NCI-H1694 treated with DMSO at 0.1 percent for 48 hours (cell line): ENCODE data around the gene ST6GALNAC5.
"Not testable (repeated sequence)": the region's sequence is repeated elsewhere in the genome, so short reads cannot be mapped to it uniquely, and the experiment has no call there.

Source experiments
- DNase-seq: peaks from one replicate; lab custom pipeline; 2025; lab: John Stamatoyannopoulos, UW

Gene ST6GALNAC5

DNA sequence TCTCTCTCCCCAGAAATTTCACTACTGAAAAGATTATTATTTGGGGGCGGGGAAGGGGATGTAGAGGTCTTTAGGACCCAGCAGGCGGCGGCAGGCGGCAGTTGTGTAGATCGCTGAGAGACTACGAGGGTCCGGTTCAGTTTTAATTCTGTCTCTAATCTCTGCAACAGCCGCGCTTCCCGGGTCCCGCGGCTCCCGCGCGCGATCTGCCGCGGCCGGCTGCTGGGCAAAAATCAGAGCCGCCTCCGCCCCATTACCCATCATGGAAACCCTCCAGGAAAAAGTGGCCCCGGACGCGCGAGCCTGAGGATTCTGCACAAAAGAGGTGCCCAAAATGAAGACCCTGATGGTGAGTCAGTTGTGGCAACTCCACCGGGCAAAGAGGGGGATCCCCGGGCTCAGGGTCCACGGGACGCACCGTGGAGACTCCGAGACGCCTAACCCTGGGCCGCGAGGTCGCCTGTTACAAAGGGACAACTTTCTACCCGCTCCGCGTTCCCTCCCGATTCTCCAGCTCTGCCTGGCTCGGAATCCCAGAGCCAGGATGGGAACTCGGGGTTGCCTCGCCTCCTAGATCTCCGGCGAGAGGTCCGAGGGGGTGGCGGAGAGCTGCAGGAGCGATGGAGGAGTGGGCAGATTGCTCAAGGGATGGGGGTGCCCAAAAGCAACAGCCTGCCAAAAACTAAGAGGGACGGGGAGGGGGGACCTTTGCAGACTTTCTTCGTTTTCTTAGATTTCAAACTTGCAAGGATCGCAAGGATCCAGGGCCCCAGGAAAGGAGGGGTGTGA lies at the start of gene ST6GALNAC5:
Gene ST6GALNAC5, plus strand, starts transcription at position 139 of the 789 bp plus-strand sequence.
- peak; percentile 77 for DNase-seq

DNA sequence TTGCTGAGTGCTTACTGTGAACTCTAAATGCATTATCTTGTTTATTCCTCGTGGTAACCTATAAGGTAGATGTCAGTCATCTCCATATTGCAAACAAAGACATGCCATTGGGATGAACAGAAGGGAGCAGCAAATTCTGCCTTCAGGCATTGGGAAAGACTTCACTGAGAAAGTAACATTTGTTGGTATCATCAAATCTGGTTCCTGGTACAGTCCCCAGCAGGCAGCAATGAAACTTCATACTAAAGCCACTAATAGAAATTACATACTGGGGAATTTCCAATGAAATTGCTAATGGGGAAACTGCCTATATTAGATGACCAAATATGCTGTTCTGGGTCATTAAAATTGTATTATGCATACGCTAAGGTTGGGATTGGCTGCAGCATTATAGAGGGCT lies 47.3 kb upstream of the ST6GALNAC5 start:
- no peak for DNase-seq

DNA sequence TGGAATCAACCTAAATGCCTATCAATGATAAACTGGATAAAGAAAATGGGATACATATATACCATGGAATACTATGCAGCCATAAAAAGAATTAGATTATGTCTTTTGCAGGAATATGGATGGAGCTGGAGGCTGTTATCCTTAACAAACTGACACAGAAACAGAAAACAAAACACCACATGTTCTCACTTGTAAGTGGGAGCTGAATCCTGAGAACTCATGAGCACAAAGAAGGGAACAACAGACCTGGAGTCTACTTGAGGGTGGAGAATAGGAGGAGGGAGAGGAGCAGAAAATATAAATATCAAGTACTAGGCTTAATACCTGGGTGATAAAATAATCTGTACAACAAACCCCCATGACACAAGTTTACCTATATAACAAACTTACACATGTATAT lies 44.3 kb upstream of the ST6GALNAC5 start:
- DNase-seq: not testable (repeated sequence)

DNA sequence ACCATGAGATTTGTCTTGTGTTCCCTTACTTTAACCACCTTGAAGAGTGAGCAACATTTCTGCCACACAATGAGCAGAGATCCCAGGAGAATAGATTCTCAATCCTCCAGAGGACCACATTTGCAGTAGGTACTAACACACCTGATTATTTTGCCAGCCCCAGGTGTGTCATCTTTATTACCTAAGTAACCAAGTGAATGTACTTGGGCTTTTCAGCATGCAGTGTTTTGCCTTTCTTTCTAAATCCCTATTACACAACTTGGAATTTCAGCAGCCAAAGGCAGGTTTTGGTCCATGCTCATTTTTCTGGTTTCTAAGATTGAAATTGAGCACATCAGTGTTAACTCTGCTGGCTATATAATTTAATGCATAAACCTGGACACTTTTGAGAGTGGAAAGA lies 43.2 kb upstream of the ST6GALNAC5 start:
- DNase-seq: no peak

DNA sequence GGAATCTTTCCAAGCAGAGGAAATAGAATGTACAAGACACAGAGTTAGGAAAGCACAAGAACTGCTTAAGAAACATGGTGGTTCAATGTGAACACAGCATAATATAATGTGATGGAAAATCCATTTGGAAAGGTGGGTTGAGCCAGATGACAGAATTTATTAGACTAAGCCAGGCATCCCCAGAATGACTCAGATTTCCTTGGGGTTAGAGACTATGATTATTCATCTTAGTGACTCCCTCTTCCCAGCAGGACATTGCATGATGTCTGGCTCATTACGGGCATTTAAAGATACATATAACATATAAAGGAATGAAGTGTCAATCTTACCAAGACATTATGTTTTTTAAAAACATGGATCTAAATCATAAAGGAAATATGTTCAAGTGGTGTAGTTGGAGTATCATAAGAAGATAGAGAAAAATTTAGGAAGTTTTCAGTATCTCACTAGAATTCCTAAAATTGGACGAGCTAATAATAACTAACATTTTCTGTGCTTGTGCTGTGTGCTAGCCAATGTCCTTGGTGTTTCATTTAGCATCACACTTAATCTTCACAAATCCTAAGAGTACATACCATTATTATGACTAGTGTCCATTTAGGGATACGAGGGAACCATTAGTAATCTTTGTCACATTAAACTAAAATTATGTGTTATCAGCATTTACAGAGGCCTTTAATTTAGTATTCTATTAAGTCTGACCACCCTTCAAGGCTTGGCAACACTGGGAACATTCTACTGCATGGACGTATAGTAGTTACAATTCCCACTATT lies 41.0 kb upstream of the ST6GALNAC5 start:
- no peak for DNase-seq

DNA sequence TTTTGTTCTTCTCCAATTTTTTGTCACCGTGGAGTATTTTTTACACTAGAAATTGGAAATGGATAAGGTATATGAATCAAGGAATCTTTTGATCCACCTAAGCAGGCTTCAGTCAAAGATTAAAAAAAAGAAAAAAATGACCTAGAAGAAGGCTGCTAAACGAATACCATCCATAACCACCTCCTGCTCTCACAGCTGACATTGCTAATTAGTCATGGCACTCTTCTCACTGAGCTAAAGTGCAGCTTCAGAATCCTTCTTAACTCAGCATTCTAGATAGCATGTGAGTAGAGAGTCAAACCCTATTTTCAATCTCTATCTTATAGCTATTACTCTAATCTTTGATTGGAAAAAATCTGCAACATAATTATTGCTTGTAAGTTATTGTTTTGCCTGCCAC lies 40.2 kb upstream of the ST6GALNAC5 start:
- DNase-seq: no peak

DNA sequence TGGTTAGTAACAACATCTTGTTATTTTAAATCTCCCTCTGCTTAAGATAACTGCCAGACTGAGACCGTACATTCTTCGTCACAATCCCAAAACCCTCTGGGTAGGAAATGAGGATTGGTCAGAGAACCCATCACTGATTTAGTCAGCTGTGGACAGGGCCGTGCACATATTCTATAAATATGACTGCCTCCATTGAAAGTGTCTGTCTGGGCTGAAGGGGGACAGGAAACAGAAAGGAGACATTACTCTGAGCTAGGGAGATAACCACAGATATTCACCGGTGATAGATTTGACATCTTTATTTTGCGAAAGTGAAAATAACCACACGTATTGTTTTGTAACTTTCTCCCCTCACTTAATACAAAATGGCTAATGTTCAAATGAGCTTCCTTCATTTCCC lies 36.9 kb upstream of the ST6GALNAC5 start:
- no peak for DNase-seq

DNA sequence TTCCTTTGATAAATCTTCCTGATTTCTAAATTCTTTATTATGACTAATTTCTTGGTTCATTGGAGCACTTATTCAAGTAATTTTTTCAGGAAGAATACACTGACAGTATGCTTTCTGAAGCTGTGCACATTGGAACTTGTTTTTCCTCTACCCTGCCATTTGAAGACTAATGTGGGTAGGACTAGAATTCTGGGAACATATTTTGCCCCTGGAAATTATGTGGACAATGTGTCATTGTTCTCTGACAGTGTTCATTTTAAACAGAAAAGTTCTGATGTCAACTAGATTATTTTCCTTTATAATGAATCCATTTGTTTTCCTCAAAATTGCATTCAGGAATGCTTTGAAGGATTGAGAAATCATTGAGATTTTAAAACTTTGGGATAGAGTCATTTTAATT lies 34.8 kb upstream of the ST6GALNAC5 start:
- DNase-seq: no peak

DNA sequence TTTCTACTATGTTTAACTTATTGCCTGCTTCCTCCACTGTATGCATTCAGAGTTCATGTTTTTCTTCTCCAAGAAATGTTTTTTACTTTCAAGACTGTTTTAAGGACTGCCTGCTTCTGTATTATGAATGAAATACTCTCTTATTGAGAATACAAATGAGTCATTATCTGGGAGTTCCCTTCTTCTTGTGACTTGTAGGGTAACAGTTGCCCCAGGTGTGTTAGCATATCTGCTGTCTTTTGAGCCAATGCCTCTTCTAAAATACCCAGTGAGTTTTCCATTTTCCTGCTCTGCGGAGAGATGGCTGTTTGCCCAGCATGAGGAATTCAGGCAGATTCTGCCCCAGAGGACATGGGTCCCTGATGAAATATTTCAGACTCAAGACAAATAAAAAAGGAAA lies 34.1 kb upstream of the ST6GALNAC5 start:
- DNase-seq: no peak

DNA sequence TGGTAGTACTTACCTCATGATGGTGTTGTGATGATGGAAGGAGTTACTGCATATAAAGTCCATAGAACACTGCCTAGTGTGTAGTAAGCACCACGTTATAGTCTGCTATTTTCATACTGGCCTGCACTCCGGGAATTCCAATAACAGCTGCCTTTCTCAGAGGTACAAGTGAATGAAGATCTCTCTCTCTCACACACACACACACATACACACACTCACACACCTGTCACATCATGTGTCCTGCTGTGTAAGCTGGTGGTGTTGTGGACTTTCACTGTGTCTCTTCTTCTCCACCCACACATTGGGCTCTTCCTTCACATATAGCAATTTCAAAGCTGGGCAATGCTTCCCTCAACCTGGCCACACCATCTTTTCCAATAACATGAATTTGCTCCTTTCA lies 33.4 kb upstream of the ST6GALNAC5 start:
- no peak for DNase-seq

DNA sequence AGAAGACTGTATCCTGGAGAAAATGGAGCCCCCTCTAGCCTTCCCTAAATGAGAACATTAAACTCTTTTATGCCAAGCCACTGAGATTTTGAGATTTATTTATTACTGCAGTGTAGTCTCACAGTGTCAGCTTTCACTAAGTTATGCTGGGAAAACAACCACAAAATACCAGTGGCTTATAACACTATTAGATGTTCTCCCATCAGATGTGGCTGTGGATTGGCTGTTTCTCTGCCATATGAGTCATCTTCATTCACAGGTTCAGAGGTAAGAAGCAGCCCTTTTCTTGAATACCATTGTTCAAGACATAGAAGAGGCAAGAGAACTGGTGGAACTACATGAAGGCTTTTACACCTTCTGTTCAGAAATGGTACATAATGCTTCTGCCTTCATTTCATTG lies 32.1 kb upstream of the ST6GALNAC5 start:
- DNase-seq: no peak

DNA sequence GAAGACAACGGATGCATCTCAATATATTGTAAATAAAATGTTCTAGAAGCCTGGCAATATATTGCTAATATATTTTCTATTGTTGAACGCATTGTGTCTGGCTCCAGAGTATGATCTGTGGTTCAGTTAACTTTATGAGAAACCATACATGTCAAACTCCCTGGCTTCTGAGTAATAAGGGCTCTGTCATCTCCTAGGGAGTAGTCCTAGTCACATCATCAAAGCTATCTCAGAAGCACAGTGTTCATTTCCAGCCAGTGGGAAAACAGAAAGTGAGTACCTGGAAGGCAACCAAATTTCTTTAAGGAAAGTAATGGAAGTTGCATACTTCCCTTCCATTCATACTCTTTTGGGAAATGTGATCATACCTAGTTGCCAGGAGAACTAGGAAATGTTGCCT lies 27.0 kb upstream of the ST6GALNAC5 start:
- no peak for DNase-seq

DNA sequence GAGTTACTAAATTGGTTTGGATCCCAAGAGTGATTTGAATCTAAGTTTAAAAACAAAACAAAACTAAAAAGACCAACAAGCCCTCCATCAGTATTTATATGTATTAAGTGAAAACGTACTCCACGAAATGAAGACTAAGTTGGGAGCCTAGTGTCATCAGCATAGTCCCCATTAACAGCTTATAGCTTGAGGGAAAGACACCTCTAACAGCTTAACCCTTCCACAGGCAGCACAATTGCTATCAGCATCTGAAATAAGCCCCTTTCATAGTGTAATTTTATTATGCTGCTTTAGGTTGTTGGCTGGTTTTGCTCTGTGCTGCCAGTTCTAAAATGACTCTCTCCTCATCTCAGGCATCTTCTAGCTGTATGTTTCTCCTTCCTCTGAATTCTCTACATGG lies 25.8 kb upstream of the ST6GALNAC5 start:
- DNase-seq: no peak

DNA sequence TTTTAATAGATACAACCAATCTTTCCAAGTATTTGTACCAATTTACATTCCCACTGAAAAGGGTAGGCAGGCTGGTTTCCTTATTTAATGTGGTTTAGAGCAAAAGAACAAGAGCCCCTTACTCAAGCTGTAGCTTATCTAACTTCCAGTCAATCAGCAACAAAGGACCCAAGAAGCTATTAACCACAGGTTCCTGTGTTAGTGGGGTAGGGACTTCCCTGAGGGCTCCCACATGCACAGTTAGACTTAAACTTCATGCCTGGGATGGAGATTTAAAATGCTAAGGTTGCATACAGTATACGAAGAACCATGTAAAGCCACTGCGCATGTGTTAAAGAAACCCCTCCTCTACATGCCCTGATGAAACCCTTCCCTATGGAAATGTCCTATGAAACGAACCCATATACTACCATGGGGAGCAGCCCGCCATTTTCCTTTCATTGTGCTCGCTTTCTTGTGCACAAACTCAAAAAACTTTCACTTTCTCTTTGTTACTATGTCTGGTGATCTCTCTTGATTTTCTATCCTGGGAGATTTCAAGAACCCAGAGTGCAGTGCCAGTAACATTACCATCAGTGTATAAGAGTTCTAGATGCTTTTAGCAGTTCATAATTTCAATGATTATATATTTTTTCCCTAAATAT lies 23.3 kb upstream of the ST6GALNAC5 start:
- DNase-seq: no peak

DNA sequence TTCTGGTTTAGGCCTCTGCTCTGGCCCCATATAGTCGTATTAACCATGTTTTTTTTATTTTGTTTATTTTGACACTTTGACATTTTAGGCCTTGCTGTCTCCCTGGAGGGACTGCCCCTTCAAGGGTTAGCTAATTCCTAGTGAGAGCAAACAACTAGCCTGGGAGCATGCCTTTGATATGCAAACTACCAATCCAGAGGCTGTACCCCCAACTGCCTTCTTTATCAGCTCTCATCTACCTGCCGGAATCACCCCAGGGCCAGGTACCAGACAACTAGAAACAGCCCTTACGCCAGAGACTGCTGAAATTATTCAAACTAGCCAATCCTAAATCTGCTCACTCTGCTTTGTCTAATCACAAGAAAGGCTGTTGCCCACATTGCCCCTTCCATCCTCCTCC lies 13.0 kb upstream of the ST6GALNAC5 start:
- DNase-seq: no peak

DNA sequence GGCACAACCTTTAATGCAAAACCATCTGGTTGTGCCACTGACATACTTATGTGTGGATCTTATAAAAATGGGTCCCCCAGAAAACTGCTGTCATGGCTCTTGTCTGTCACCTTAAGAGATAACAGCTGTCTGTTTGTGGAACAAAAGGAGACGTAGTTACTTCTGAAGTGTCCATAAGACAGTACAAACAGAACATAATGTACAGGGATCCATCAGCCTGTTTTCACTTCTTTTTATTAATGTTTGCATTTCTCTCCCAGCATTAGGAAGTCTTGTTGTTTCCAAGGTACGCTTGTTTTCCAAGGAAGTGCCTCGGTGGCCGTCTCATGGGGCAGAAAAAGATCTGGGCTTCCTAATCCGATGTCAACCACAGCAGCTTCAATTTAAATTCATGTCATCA lies 11.2 kb upstream of the ST6GALNAC5 start:
- no peak for DNase-seq

DNA sequence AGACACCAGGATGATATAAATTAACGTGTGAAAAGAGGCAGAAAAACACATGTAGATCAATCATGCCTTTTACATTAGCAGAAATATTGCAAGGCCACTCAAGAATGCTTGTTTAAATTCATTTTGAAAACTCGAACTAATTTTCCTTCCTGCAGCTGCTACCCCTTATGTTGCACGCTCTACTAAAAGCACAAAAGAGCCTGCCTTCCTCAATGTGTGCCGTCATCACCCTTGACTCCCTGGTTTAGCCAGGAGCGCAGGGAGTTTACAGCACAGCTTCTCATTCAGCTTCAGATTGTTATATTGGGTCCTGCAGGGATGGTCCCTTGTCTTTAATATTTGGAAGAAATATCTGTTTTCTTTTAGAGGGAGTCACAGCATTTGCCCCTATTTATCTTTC lies 10.1 kb upstream of the ST6GALNAC5 start:
- DNase-seq: peak; percentile 37

DNA sequence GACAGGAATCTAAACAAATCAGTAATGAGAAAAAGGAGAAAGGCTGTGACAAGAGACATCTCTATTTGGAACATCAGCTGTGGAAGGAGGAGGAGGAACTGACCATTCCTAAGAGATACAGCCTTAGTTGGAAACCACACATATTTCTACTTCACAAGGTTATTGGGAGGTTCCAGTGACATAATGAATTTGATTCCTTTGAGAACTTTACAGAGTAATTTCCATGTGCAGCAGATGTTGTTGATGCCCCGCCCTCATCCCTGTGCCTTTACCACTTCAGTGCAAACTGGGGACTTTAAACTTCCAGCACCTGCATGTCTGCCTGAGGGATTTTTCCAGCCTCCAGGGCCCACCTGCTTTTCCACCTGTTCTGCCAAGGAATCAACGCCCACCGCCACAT lies 9.3 kb upstream of the ST6GALNAC5 start:
- DNase-seq: peak; percentile 41

DNA sequence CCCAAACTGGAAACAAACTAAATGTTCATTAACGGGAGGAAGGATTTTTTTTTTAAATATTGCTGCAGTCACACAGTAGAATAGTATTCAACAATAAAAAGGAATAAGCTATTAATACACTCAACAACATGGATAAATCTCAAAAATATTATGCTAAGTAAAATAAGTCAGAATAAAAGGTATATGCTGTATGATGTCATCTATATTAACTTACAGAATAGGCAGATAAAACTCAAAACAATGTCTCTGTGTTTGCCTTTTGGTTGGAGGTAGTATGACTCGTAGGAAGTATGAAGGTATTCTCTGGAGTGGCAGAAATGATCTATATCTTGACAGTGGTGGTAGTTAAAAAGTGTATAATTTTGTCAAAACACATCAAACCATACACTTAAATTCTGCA lies 6.1 kb upstream of the ST6GALNAC5 start:
- no peak for DNase-seq

DNA sequence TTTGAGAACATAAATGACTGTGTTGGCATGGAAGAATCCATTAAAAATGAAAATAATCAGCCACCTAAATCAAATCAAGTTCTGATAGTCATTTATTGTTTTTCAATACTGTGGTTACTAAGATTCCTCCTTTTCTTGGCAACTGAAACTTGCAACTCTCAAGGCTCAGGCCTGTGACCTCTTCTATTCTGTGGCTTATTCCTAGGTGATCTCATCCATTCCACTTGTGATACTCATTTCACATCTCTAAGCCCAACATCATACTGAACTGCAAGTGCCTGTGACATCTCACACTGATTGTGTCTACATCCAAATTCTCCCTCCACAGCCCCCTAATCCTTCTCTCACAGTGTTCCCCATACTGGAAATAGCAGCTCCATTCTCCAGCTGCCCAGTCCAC lies 4.8 kb upstream of the ST6GALNAC5 start:
- no peak for DNase-seq

DNA sequence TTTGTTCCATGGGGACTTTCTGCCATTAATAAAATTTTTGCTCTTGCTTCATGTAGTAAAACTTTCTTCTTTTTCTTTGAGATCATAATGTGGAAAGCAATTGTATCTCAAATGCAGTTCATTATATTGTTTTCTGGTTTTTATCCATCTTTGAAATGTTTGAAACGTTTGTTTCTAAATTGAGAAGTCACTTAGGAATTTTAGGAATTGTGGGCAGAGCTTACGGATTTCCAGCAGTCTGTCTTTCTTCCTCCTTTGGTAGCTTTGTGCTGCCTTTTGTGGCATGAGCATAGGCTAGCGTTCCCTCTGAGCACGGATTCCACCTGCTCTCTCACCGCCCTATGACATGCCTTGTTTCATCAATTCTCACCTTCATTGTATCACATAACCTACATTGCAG lies 2.9 kb upstream of the ST6GALNAC5 start:
- no peak for DNase-seq

DNA sequence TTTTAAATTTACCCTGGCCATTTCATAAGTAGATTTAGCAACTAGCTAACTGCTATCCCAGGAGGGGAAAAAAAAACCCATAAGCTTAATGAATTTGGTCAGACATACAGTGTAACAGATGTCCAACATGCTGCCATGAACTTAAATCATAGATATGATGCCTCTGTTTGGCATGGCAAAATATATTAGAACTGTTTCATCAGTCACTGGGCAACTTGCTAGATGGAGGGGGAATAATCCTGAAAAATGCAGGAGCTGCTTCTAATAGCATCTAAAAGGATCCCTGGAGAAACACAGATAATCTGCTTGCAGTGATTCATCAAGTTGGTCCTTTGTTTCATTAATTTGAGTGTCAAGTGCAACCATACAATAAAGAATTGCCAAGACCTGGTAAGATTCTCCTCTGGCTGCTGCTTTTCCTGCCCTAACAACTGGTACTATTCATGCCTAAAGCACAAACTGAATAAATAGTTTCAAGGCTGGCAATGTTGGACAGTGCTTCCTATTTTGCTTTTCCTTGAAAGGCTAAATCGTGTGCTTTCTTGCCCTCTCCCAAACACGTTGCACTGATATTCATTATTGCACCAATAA lies 1.5 kb upstream of the ST6GALNAC5 start:
- DNase-seq: peak; percentile 82

DNA sequence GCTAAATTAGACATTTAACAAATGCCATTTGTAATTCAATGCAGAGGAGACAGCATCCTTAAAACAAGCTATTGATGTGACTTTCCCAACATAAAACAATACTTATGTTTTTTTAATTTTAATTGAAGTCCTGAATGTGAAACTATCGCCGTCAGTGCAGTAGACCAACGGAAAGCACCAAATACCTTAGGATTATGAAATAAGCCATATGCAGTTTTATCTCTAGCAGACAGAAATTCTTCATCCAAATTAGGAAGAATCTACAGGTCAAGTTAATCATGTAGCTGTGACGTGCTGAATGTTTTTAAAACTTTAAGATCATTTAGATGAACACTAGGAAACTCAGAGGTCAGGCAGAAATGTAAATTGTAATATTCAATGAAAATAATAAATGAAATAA lies 714 bp upstream of the ST6GALNAC5 start:
- no peak for DNase-seq
